Choroid plexus epithelial cell (primary cell): Measurements from ENCODE around the gene SOCS4.

Experiments used
- DNase-seq: peaks from one replicate; pipeline ENCODE4 v3.0.0-alpha.2; 2010; ENCODE audit warnings: low read depth
- H3K4me3 ChIP-seq: 2 replicates; pipeline ENCODE4 v1.5.1; 2011; ENCODE audit warnings: low read depth, mild to moderate bottlenecking, control low read depth, low read length, moderate library complexity
- TF ChIP-seq, protein P1 (sequence below): conservative IDR thresholded peaks from 2 replicates; pipeline ENCODE4 v1.5.1; 2011; ENCODE audit warnings: low read depth, mild to moderate bottlenecking, control low read depth, inconsistent platforms, low read length, moderate library complexity

SOCS4 gene, protein sequence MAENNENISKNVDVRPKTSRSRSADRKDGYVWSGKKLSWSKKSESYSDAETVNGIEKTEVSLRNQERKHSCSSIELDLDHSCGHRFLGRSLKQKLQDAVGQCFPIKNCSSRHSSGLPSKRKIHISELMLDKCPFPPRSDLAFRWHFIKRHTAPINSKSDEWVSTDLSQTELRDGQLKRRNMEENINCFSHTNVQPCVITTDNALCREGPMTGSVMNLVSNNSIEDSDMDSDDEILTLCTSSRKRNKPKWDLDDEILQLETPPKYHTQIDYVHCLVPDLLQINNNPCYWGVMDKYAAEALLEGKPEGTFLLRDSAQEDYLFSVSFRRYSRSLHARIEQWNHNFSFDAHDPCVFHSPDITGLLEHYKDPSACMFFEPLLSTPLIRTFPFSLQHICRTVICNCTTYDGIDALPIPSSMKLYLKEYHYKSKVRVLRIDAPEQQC

DNA sequence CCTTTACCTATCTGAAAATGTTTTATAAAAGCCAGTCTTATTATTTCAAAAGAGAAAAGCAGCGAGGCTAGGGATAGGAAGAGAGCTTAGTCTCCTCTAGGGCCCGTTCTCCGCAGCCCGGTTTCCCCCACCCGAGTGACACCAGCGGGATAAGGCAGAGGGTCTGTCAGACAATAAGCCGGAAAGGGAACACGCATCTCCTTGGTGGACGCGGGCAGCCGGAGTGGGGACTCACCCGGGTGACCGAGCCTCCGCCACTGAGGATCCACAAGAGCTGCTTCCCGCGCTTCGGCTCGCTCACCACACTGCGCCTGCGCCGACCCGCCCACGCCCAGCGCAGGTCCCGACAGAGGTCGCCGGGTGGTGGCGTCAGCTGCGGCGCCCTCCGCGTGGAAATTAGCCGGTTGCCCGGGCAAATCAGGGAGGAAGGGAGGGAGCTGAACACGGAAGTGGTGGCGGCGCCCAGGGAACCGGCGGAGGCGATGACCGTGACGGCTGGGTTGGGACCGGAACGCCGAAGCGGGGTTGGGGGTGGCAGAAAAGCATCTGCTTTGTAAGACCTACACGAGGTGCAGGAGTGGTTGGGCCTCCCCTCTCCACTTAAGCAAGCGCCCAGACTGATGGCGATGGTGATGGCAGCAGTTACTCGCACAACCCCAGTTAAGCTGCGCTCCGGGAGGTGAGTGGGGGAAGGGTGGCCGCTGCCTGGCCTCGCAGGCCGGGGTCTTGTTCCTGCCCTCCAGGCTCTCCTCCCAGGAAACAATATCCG lies at the start of gene SOCS4, which contains the start of gene WDHD1:
SOCS4 (plus strand) TSS at position 444 of the 769 bp plus-strand sequence. CDS start 15,806 bp downstream, outside the sequence.
WDHD1 (minus strand) TSS at position 307 of the 769 bp plus-strand sequence. CDS start 312 bp downstream, outside the sequence.
- TF ChIP-seq, protein P1, sequence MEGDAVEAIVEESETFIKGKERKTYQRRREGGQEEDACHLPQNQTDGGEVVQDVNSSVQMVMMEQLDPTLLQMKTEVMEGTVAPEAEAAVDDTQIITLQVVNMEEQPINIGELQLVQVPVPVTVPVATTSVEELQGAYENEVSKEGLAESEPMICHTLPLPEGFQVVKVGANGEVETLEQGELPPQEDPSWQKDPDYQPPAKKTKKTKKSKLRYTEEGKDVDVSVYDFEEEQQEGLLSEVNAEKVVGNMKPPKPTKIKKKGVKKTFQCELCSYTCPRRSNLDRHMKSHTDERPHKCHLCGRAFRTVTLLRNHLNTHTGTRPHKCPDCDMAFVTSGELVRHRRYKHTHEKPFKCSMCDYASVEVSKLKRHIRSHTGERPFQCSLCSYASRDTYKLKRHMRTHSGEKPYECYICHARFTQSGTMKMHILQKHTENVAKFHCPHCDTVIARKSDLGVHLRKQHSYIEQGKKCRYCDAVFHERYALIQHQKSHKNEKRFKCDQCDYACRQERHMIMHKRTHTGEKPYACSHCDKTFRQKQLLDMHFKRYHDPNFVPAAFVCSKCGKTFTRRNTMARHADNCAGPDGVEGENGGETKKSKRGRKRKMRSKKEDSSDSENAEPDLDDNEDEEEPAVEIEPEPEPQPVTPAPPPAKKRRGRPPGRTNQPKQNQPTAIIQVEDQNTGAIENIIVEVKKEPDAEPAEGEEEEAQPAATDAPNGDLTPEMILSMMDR: peak; percentile 6
- peak; percentile 92 for DNase-seq
- H3K4me3 ChIP-seq: peak within 1 kb of the TSS; percentile 86

DNA sequence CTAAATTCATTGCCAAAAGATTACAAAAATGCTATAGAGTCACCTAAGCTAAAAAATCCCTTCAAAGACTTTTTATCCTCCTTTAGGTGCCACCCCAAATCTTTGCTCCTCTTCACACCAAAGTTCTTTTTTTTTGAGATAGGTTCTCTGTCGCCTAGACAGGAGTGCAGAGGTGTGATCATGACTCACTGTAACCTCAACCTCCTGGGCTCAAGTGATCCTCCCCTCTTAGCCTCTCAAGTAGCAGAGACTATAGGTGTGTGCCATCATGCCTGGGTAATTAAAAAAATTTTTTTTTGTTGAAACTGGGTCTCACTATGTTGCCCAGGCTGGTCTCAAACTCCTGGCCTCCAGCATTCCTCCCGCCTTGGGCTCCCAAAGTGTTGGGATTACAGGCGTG lies 48.0 kb upstream of the SOCS4 start:
- no peak overlapping the region for H3K4me3 ChIP-seq
- DNase-seq: no peak
- TF ChIP-seq, protein P1: no peak

DNA sequence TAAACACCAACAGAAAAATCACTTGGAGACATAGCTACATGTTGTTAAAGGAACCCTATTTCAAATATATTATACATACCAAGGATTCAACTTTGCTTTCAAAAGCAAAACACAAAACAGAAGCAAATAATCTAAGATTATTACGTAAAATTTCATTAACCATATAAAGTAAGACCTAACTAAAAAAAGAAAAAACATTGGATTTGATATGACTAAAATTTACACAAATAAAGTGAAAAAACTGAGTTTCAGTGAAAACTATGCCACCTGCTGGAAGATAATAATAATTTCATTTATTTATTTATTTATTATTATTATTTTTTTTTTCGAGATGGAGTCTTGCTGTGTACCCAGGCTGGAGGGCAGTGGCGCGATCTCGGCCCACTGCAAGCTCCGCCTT lies 45.3 kb upstream of the SOCS4 start:
- TF ChIP-seq, protein P1: peak; percentile 28
- H3K4me3 ChIP-seq: no peak overlapping the region
- DNase-seq: peak; percentile 48

DNA sequence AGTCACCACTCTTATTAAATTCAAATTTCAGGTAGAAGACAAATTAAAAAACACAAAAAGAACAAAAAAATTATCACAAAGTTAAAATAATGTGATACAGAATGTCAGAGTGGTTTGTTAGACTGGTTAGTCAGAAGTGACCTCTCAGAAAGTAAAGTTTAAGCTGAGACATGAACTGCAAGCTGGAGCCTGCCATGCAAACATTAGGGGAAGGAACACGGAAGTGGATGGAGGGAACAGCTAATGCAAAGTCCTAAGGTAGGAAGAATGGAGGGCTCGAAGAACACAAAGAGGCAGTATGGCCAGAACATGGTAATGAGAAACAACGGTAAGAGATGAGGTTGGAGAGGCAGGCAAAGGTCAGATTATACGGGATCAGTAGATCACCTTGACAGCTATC lies 41.9 kb upstream of the SOCS4 start:
- DNase-seq: no peak
- H3K4me3 ChIP-seq: no peak overlapping the region
- TF ChIP-seq, protein P1: no peak

DNA sequence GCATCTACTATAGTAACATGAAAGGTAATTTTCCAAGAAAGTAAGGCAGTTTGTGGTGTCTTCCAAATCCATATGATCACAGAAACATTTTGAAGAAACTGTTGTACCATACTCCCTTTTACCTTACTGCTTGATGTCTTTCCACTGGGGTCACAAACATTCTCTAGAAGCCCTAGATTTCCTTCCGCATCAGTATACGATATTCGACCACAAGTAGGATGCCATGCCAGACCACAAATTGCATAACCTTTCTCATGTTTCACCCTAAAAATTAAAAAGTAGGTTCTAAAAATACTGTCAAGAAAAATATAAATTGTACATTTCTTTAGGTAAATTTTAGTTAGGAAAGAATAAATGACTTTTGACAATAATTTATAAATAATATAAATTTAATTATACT lies 26.7 kb upstream of the SOCS4 start:
- DNase-seq: peak; percentile 87
- no peak overlapping the region for H3K4me3 ChIP-seq
- TF ChIP-seq, protein P1: no peak

DNA sequence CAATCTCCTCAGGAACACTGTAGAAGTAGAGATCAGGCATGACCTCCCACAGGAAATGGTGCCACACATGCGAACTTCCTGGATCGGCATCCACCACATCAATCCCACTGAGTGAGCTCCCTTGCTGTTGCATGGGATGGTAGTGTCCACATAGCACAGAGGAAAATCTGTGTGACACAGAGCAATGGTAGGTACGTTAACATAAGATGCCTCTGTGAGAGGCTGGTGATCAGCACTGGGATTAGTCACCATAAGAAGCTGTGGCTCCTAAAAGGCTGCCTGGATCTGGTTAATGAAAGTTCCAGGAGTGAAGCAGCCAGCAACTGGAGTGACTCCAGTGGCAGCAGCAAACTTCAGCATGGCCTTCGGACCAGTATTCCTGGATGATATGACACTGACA lies 22.0 kb upstream of the SOCS4 start:
- no peak overlapping the region for H3K4me3 ChIP-seq
- DNase-seq: no peak
- TF ChIP-seq, protein P1: no peak
